ENCODE data around the gene LRMDA.

The LRMDA gene

GRCh38 chr10:75762431-75762802, 331.0 kb downstream of the LRMDA start:
- no peak for ATAC-seq (ENCODE audit: insufficient read depth, low read depth)
- H3K27ac ChIP-seq (ENCODE audit: low read length): no peak overlapping the region

GRCh38 chr10:75763652-75764051, 332.2 kb downstream of the LRMDA start:
- no peaks in the 10 kb centered on the region for H3K36me3 ChIP-seq (ENCODE audit: insufficient read depth, low read length)
- no peak overlapping the region for H2AFZ ChIP-seq (ENCODE audit: low read depth, low read length)
- H3K4me3 ChIP-seq (ENCODE audit: low read depth in 1 of 2, low read length in 2 of 2): no peak overlapping the region
- no peak overlapping the region for H3K9ac ChIP-seq (ENCODE audit: low read depth, low read length)
- no peak overlapping the region for H3K4me2 ChIP-seq (ENCODE audit: insufficient read depth, low read length)
- H3K27me3 ChIP-seq (ENCODE audit: insufficient read depth, low read length, poor library complexity): peaks cover 9% of the 10 kb centered on the region
- TF ChIP-seq EZH2 (IDR thresholded peaks at IDR 0.05; ENCODE audit: borderline replicate concordance, low read depth, low read length, severe bottlenecking): no peak
- TF ChIP-seq, protein P1, sequence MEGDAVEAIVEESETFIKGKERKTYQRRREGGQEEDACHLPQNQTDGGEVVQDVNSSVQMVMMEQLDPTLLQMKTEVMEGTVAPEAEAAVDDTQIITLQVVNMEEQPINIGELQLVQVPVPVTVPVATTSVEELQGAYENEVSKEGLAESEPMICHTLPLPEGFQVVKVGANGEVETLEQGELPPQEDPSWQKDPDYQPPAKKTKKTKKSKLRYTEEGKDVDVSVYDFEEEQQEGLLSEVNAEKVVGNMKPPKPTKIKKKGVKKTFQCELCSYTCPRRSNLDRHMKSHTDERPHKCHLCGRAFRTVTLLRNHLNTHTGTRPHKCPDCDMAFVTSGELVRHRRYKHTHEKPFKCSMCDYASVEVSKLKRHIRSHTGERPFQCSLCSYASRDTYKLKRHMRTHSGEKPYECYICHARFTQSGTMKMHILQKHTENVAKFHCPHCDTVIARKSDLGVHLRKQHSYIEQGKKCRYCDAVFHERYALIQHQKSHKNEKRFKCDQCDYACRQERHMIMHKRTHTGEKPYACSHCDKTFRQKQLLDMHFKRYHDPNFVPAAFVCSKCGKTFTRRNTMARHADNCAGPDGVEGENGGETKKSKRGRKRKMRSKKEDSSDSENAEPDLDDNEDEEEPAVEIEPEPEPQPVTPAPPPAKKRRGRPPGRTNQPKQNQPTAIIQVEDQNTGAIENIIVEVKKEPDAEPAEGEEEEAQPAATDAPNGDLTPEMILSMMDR (IDR thresholded peaks at IDR 0.05; ENCODE audit: borderline replicate concordance, extremely low read depth, low read length, poor library complexity, severe bottlenecking): no peak
- ATAC-seq (ENCODE audit: insufficient read depth, low read depth) (no peak), DNase-seq (no peak)
- H3K9me3 ChIP-seq (ENCODE audit: insufficient read depth, low read length, severe bottlenecking): no peaks in the 10 kb centered on the region
- no peaks in the 10 kb centered on the region for H4K20me1 ChIP-seq (ENCODE audit: insufficient read depth, low read length)
- no peak overlapping the region for H3K27ac ChIP-seq (ENCODE audit: low read length)
- H3K4me1 ChIP-seq (ENCODE audit: insufficient read depth, low read length): no peaks in the 10 kb centered on the region
- no peaks in the 10 kb centered on the region for H3K79me2 ChIP-seq (ENCODE audit: insufficient read depth, low read length)

More at GRCh38 chr10:75762431-75762802, 331.0 kb downstream of the LRMDA start:
- no peaks in the 10 kb centered on the region for H3K4me1 ChIP-seq (ENCODE audit: insufficient read depth, low read length)
- no peaks in the 10 kb centered on the region for H4K20me1 ChIP-seq (ENCODE audit: insufficient read depth, low read length)
- no peak for DNase-seq
- no peaks in the 10 kb centered on the region for H3K36me3 ChIP-seq (ENCODE audit: insufficient read depth, low read length)
- H3K4me3 ChIP-seq (ENCODE audit: low read depth in 1 of 2, low read length in 2 of 2): no peak overlapping the region
- no peak overlapping the region for H2AFZ ChIP-seq (ENCODE audit: low read depth, low read length)
- H3K9ac ChIP-seq (ENCODE audit: low read depth, low read length): no peak overlapping the region
- no peak overlapping the region for H3K4me2 ChIP-seq (ENCODE audit: insufficient read depth, low read length)
- H3K9me3 ChIP-seq (ENCODE audit: insufficient read depth, low read length, severe bottlenecking): no peaks in the 10 kb centered on the region
- H3K79me2 ChIP-seq (ENCODE audit: insufficient read depth, low read length): no peaks in the 10 kb centered on the region
- no peak for TF ChIP-seq EZH2 (IDR thresholded peaks at IDR 0.05; ENCODE audit: borderline replicate concordance, low read depth, low read length, severe bottlenecking)
- TF ChIP-seq, protein P1 (IDR thresholded peaks at IDR 0.05; ENCODE audit: borderline replicate concordance, extremely low read depth, low read length, poor library complexity, severe bottlenecking): no peak
- H3K27me3 ChIP-seq (ENCODE audit: insufficient read depth, low read length, poor library complexity): peaks cover 9% of the 10 kb centered on the region

GRCh38 chr10:75764974-75765788, 333.8 kb downstream of the LRMDA start:
- H3K4me2 ChIP-seq (ENCODE audit: insufficient read depth, low read length): no peak overlapping the region
- no peak overlapping the region for H3K4me3 ChIP-seq (ENCODE audit: low read depth in 1 of 2, low read length in 2 of 2)
- peaks cover 8% of the 10 kb centered on the region for H3K27me3 ChIP-seq (ENCODE audit: insufficient read depth, low read length, poor library complexity)
- H3K36me3 ChIP-seq (ENCODE audit: insufficient read depth, low read length): no peaks in the 10 kb centered on the region
- no peak overlapping the region for H3K9ac ChIP-seq (ENCODE audit: low read depth, low read length)
- no peaks in the 10 kb centered on the region for H3K79me2 ChIP-seq (ENCODE audit: insufficient read depth, low read length)
- no peak for TF ChIP-seq EZH2 (IDR thresholded peaks at IDR 0.05; ENCODE audit: borderline replicate concordance, low read depth, low read length, severe bottlenecking)
- TF ChIP-seq, protein P1 (IDR thresholded peaks at IDR 0.05; ENCODE audit: borderline replicate concordance, extremely low read depth, low read length, poor library complexity, severe bottlenecking): no peak
- no peaks in the 10 kb centered on the region for H3K4me1 ChIP-seq (ENCODE audit: insufficient read depth, low read length)
- H3K27ac ChIP-seq (ENCODE audit: low read length): no peak overlapping the region
- ATAC-seq (ENCODE audit: insufficient read depth, low read depth): no peak
- DNase-seq: no peak
- no peaks in the 10 kb centered on the region for H4K20me1 ChIP-seq (ENCODE audit: insufficient read depth, low read length)
- H3K9me3 ChIP-seq (ENCODE audit: insufficient read depth, low read length, severe bottlenecking): no peaks in the 10 kb centered on the region
- H2AFZ ChIP-seq (ENCODE audit: low read depth, low read length): no peak overlapping the region

Measured in DND-41 (cell line).